GM12892 (cell line): ENCODE results near the gene RPS26.

Source experiments
- POLR2A ChIP-seq: IDR thresholded peaks from 2 replicates; pipeline ENCODE4 v1.6.1; 2011; ENCODE audit warnings: low read depth, low read length, control low read depth
- POLR2AphosphoS5 ChIP-seq: IDR thresholded peaks from 2 replicates; pipeline ENCODE4 v1.6.1; 2011; ENCODE audit warnings: low read depth, low read length, control low read depth

DNA sequence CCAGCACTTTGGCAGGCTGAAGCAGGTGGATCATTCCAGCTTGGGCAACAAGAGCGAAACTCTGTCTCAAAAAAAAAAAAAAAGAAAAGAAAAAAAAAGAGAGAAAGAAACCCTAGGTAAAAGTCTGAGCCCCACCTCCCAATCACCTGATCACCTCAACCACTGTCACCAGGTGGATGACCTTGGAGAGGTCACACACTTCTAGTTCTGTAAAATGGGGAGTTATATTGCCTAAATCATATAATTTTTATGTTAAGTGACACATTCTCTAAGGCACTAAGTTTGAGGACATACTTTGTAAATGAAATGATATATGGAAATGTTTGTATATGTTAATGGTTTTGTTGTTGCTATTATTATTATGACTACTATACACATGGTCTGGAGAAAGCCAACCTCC lies 36.7 kb downstream of the RPS26 start:
- TF ChIP-seq POLR2A (no peak), POLR2AphosphoS5 (no peak)
